ENCODE measurements around the gene DHRS7B. TPM values are rescaled to one million over a fixed set of nuclear protein-coding genes. Genes with fewer than 3 reads are reported as not detected.
"Not testable (repeated sequence)": the region's sequence is repeated elsewhere in the genome, so short reads cannot be mapped to it uniquely, and the experiment has no call there.

DHRS7B gene
- total RNA-seq, 1 donor from 2014 or later = 11.8 TPM

DNA sequence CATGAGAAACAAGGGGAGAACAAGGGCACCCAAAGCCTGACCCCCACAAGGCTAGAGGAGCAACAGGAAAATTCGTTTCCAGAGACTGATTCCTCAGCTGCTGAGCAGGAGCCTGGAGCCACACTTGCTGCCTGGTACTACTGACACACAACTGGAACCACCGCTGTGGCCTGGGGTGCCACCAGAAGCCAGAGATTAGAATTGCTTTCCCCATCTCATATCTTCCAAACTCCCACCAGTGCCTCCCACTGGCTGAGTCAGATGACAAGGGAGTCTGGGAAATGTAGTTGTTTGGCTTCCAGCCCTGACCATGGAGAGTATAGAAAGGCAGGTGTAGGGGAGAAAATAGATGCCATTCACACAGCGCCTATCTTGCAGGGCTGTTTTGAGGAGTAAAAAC is 91.3 kb downstream of the DHRS7B start:
- no peak overlapping the region for H3K4me3 Mint-ChIP-seq
- H3K27ac Mint-ChIP-seq = no peak overlapping the region
- ChIA-PET POLR2A (no interaction called here), CTCF (no interaction called here)
- intact Hi-C loops (cut with micrococcal nuclease) = no loop called here
- H3K9me3 Mint-ChIP-seq = no peaks in the 10 kb centered on the region
- peaks cover 7% of the 10 kb centered on the region for H3K36me3 Mint-ChIP-seq (ENCODE audit: low read depth)
- peaks cover 18% of the 10 kb centered on the region for H3K4me1 Mint-ChIP-seq
- DNase-seq (no peak), ATAC-seq (ENCODE audit: low read depth) (no peak)
- TF ChIP-seq, protein P1, sequence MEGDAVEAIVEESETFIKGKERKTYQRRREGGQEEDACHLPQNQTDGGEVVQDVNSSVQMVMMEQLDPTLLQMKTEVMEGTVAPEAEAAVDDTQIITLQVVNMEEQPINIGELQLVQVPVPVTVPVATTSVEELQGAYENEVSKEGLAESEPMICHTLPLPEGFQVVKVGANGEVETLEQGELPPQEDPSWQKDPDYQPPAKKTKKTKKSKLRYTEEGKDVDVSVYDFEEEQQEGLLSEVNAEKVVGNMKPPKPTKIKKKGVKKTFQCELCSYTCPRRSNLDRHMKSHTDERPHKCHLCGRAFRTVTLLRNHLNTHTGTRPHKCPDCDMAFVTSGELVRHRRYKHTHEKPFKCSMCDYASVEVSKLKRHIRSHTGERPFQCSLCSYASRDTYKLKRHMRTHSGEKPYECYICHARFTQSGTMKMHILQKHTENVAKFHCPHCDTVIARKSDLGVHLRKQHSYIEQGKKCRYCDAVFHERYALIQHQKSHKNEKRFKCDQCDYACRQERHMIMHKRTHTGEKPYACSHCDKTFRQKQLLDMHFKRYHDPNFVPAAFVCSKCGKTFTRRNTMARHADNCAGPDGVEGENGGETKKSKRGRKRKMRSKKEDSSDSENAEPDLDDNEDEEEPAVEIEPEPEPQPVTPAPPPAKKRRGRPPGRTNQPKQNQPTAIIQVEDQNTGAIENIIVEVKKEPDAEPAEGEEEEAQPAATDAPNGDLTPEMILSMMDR (IDR thresholded peaks at IDR 0.05) = no peak
- no peaks in the 10 kb centered on the region for H3K27me3 Mint-ChIP-seq

DNA sequence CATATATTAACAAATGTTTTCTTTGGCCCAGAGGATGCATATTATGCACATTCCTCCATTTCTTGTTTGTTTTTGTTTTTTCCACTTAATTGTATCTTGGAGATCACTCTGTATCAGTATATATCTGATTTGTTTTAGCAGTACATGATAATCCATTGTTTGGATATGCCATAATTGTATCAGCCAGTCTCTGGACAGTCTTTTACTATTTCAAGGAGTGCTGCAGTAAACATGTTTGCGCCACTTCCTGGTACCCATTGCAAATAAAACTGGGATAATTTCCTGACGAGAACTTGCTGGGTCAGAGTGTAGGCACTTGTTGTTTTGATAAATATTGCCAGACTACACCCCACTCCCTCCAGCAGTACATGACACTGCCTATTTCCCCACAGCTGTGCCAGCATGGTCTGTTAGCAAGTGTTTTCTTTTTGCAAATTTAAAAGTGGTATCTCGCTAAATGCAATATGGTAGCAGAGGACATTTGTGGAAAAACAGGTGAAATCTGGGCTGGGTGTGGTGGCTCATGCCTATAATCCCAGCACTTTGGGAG is 92.1 kb downstream of the DHRS7B start:
- TF ChIP-seq, protein P1 (IDR thresholded peaks at IDR 0.05) = no peak
- no peak overlapping the region for H3K4me3 Mint-ChIP-seq
- H3K27me3 Mint-ChIP-seq = no peaks in the 10 kb centered on the region

DNA sequence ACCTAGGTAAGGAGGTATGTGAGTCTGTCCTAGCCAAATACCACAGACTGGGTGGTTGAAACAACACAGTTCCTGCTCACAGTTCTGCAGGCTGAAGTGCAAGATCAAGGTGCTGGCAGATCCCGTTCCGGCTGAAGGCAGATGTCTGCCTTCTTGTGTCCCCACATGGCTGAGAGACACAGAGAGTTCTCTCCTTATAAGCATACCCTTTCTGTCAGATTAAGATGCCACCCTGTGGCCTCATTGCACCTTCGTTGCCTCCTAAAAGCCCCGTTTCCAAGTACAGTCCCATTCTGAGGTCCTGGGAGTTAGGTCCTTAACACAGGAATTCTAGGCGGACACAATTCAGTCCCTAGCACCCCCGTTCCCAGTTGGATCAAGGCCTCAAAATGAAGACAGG is 96.3 kb downstream of the DHRS7B start:
- TF ChIP-seq, protein P1 (IDR thresholded peaks at IDR 0.05) = no peak
- no peaks in the 10 kb centered on the region for H3K4me1 Mint-ChIP-seq
- ChIA-PET POLR2A (no interaction called here), CTCF (no interaction called here)
- H3K27me3 Mint-ChIP-seq = no peaks in the 10 kb centered on the region
- intact Hi-C loops (cut with micrococcal nuclease) = no loop called here
- H3K36me3 Mint-ChIP-seq (ENCODE audit: low read depth) = peaks cover 4% of the 10 kb centered on the region
- H3K27ac Mint-ChIP-seq = no peak overlapping the region
- DNase-seq (no peak), ATAC-seq (ENCODE audit: low read depth) (no peak)
- H3K4me3 Mint-ChIP-seq = no peak overlapping the region
- no peaks in the 10 kb centered on the region for H3K9me3 Mint-ChIP-seq

More for the DNA sequence above, 92.1 kb downstream of the DHRS7B start:
- Mint-ChIP-seq H3K9me3 (no peaks in the 10 kb centered on the region), H3K4me1 (peaks cover 13% of the 10 kb centered on the region), H3K36me3 (ENCODE audit: low read depth) (peaks cover 6% of the 10 kb centered on the region), H3K27ac (no peak overlapping the region)
- intact Hi-C loops (cut with micrococcal nuclease) = no loop called here
- ChIA-PET POLR2A (no interaction called here), CTCF (no interaction called here)
- no peak for DNase-seq
- no peak for ATAC-seq (ENCODE audit: low read depth)

DNA sequence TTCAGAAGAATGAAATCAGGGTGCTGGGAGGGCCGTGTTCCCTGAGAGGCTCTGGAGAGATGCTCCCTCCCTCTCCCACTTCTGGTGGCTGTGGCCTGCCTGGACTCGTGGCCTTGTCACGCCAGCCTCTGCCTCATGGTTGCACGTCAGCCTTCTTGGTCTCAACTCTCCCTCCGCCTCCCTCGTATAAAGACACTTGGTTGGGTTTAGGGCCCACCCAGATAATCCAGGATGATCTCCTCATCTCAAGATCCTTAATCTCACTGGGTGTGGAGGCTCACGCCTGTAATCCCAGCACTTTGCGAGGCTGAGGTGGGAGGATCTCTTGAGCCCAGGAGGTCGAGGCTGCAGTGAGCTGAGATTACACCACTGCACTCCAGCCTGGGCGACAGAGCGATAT is 100.5 kb downstream of the DHRS7B start:
- not testable (repeated sequence) for H3K4me3 Mint-ChIP-seq

DNA sequence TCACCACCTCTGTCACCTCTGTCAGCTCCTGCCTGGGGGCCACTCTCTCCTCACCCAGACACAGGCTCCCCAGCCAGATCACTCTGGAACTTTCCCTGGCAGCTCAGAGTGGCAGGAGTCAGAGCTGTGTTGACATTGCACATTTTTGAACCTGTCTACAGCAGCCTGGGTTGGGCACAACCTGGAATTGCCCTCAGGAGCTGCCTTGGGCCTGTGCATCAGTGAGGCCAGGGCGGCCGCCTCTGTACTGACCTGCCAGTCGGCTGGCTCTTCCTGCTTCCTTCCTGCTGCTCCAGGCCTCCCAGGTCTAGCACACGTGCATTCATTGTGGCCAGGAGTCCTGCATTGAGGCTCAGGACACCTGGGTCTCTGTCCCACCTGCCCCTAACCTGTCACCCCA is 101.3 kb downstream of the DHRS7B start:
- no peak overlapping the region for H3K27ac Mint-ChIP-seq

More for the DNA sequence above, 100.5 kb downstream of the DHRS7B start:
- H3K27ac Mint-ChIP-seq; H3K9me3 Mint-ChIP-seq; CTCF ChIA-PET; H3K4me1 Mint-ChIP-seq; intact Hi-C loops (cut with micrococcal nuclease); POLR2A ChIA-PET; H3K27me3 Mint-ChIP-seq; H3K36me3 Mint-ChIP-seq (ENCODE audit: low read depth); DNase-seq; ATAC-seq (ENCODE audit: low read depth): not testable (repeated sequence)

More for the DNA sequence above, 101.3 kb downstream of the DHRS7B start:
- CTCF ChIA-PET = no interaction called here
- Mint-ChIP-seq H3K4me3 (no peak overlapping the region), H3K9me3 (peaks cover 3% of the 10 kb centered on the region), H3K36me3 (ENCODE audit: low read depth) (no peaks in the 10 kb centered on the region), H3K27me3 (no peaks in the 10 kb centered on the region), H3K4me1 (no peaks in the 10 kb centered on the region)
- ATAC-seq (ENCODE audit: low read depth) = no peak
- POLR2A ChIA-PET = no interaction called here
- TF ChIP-seq, protein P1 (IDR thresholded peaks at IDR 0.05) = no peak
- intact Hi-C loops (cut with micrococcal nuclease) = no loop called here
- no peak for DNase-seq
